ENCODE measurements around the gene CHN1.

DNA sequence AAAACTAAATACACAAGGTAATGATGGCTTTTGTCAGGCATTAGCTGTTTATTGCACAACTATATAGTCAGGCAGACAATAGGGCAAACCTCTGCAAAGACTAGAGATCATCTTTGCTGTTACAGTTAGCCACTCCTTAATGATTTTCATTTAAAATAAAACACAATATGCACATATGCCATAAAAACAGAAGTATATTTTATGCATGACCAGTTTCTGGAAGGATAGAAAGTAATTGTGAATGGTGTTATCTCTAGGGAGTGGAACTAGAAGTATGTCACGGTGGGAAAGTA, 102.0 kb downstream of the CHN1 start:
- TF ChIP-seq POLR2A (IDR thresholded peaks at IDR 0.05; ENCODE audit: control extremely low read depth in 1 of 2, low read depth in 2 of 2, low read length in 2 of 2), result no peak
- TF ChIP-seq, protein P1, sequence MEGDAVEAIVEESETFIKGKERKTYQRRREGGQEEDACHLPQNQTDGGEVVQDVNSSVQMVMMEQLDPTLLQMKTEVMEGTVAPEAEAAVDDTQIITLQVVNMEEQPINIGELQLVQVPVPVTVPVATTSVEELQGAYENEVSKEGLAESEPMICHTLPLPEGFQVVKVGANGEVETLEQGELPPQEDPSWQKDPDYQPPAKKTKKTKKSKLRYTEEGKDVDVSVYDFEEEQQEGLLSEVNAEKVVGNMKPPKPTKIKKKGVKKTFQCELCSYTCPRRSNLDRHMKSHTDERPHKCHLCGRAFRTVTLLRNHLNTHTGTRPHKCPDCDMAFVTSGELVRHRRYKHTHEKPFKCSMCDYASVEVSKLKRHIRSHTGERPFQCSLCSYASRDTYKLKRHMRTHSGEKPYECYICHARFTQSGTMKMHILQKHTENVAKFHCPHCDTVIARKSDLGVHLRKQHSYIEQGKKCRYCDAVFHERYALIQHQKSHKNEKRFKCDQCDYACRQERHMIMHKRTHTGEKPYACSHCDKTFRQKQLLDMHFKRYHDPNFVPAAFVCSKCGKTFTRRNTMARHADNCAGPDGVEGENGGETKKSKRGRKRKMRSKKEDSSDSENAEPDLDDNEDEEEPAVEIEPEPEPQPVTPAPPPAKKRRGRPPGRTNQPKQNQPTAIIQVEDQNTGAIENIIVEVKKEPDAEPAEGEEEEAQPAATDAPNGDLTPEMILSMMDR (IDR thresholded peaks at IDR 0.05; ENCODE audit: control extremely low read depth in 1 of 3, insufficient read depth in 1 of 3, low read depth in 1 of 3, low read length in 3 of 3), result no peak
- TF ChIP-seq EZH2 (IDR thresholded peaks at IDR 0.05; ENCODE audit: low read depth, low read length, severe bottlenecking), result no peak
- TF ChIP-seq, protein P2, sequence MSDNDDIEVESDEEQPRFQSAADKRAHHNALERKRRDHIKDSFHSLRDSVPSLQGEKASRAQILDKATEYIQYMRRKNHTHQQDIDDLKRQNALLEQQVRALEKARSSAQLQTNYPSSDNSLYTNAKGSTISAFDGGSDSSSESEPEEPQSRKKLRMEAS (IDR thresholded peaks at IDR 0.05), result no peak
- TF ChIP-seq SP1 (IDR thresholded peaks at IDR 0.05; ENCODE audit: low read depth, low read length), result no peak
- TF ChIP-seq EP300 (IDR thresholded peaks at IDR 0.05; ENCODE audit: borderline replicate concordance in 1 of 2, low read depth in 2 of 2, low read length in 2 of 2), result no peak
- TF ChIP-seq CHD2 (IDR thresholded peaks at IDR 0.05; ENCODE audit: low read length), result no peak
- TF ChIP-seq, protein P3, sequence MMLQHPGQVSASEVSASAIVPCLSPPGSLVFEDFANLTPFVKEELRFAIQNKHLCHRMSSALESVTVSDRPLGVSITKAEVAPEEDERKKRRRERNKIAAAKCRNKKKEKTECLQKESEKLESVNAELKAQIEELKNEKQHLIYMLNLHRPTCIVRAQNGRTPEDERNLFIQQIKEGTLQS (IDR thresholded peaks at IDR 0.05; ENCODE audit: insufficient read depth, low read depth, low read length), result no peak
- no peak for TF ChIP-seq GABPA (IDR thresholded peaks at IDR 0.05; ENCODE audit: borderline replicate concordance, insufficient read depth, low read length)
- TF ChIP-seq PHF8 (conservative IDR thresholded peaks at IDR 0.05; ENCODE audit: low read depth, low read length), result no peak

All from H1 (cell line).